GM12872 (cell line): Measurements from ENCODE around the gene MOSPD3.

Source experiments
- TF ChIP-seq, protein P1 (sequence below): IDR thresholded peaks from 3 replicates; pipeline ENCODE4 v1.5.1; 2011; ENCODE audit warnings: low read depth, mild to moderate bottlenecking, low read length, moderate library complexity; ENCODE audit not compliant: insufficient read depth

The MOSPD3 gene

GRCh38 chr7:100655908-100656674, 43.8 kb downstream of the MOSPD3 start, which contains the start of gene ACTL6B:
Gene ACTL6B (minus strand): TSS chr7:100656448. CDS start chr7:100656354, 94 bp downstream.
- TF ChIP-seq, protein P1, sequence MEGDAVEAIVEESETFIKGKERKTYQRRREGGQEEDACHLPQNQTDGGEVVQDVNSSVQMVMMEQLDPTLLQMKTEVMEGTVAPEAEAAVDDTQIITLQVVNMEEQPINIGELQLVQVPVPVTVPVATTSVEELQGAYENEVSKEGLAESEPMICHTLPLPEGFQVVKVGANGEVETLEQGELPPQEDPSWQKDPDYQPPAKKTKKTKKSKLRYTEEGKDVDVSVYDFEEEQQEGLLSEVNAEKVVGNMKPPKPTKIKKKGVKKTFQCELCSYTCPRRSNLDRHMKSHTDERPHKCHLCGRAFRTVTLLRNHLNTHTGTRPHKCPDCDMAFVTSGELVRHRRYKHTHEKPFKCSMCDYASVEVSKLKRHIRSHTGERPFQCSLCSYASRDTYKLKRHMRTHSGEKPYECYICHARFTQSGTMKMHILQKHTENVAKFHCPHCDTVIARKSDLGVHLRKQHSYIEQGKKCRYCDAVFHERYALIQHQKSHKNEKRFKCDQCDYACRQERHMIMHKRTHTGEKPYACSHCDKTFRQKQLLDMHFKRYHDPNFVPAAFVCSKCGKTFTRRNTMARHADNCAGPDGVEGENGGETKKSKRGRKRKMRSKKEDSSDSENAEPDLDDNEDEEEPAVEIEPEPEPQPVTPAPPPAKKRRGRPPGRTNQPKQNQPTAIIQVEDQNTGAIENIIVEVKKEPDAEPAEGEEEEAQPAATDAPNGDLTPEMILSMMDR: no peak
